ENCODE data around the gene LARP4. TPM values are rescaled to one million over a fixed set of nuclear protein-coding genes. Genes with fewer than 3 reads are reported as not detected.
"Not testable (repeated sequence)": the region's sequence is repeated elsewhere in the genome, so short reads cannot be mapped to it uniquely, and the experiment has no call there.

LARP4 gene
- total RNA-seq, 2 experiments from 2014 or later: 32.9 to 84.1 TPM

DNA sequence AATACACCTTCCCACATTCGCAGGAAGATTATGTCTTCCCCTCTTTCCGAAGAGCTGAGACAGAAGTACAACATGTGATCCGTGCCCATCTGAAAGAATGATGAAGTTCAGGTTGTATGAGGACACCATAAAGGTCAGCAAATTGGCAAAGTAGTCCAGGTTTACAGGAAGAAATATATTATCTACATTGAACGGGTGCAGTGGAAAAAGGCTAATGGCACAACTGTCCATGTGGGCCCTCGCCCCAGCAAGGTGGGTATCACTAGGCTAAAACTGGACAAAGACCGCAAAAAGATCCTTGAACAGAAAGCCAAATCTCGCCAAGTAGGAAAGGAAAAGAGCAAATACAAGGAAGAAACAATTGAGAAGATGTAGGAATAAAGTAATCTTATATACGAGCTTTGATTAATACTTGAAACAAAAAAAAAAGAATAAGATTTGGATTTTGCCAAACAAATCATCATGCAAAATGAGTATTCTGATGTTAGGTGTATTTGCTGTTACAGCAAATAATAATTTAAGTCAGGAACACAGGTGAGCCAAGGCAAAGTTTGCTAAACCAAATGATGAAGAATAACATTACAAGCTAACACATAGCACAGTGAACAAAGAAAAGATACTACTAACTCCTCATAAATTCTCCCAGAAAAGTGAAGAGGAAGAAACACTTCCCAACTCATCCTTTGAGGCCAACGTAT lies 34.8 kb upstream of the LARP4 start:
- no peak for DNase-seq (ENCODE audit: low spot score)
- no peak overlapping the region for H3K27ac ChIP-seq (ENCODE audit: low read depth, low read length, poor library complexity, severe bottlenecking)
- ChIA-PET POLR2A (interaction anchor here (0.8 kb wide), 1 partner anchor 27 kb away, joined by 3 read pairs; no protein-coding TSS in a partner anchor), CTCF (ENCODE audit: unreplicated experiment) (no interaction called here)
- TF ChIP-seq EZH2phosphoT487 (IDR thresholded peaks at IDR 0.05; ENCODE audit: borderline replicate concordance, low read depth, low read length): no peak
- TF ChIP-seq, protein P1, sequence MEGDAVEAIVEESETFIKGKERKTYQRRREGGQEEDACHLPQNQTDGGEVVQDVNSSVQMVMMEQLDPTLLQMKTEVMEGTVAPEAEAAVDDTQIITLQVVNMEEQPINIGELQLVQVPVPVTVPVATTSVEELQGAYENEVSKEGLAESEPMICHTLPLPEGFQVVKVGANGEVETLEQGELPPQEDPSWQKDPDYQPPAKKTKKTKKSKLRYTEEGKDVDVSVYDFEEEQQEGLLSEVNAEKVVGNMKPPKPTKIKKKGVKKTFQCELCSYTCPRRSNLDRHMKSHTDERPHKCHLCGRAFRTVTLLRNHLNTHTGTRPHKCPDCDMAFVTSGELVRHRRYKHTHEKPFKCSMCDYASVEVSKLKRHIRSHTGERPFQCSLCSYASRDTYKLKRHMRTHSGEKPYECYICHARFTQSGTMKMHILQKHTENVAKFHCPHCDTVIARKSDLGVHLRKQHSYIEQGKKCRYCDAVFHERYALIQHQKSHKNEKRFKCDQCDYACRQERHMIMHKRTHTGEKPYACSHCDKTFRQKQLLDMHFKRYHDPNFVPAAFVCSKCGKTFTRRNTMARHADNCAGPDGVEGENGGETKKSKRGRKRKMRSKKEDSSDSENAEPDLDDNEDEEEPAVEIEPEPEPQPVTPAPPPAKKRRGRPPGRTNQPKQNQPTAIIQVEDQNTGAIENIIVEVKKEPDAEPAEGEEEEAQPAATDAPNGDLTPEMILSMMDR (conservative IDR thresholded peaks at IDR 0.05; ENCODE audit: low read length): no peak
- H2AFZ ChIP-seq (ENCODE audit: low read length): no peak overlapping the region
- H3K9me3 ChIP-seq (ENCODE audit: low read length): no peaks in the 10 kb centered on the region
- no peaks in the 10 kb centered on the region for H3K79me2 ChIP-seq (ENCODE audit: insufficient read depth, low read depth, low read length)
- no peak overlapping the region for H3K4me2 ChIP-seq (ENCODE audit: low read length)
- H3K9me2 ChIP-seq (ENCODE audit: insufficient read depth, low read length): no peaks in the 10 kb centered on the region
- no peaks in the 10 kb centered on the region for H3K4me1 ChIP-seq (ENCODE audit: insufficient read depth, low read length, poor library complexity, severe bottlenecking)
- intact Hi-C loops (cut with micrococcal nuclease; ENCODE audit: unreplicated experiment): no loop called here
- no peak overlapping the region for H3K4me3 ChIP-seq (ENCODE audit: low read depth, low read length, poor library complexity, severe bottlenecking)
- H4K20me1 ChIP-seq (ENCODE audit: insufficient read depth, low read length): no peaks in the 10 kb centered on the region
- no TSS peak for BruUV-seq (replicated peaks)
- H3K36me3 ChIP-seq (ENCODE audit: insufficient read depth, low read length): no peaks in the 10 kb centered on the region

DNA sequence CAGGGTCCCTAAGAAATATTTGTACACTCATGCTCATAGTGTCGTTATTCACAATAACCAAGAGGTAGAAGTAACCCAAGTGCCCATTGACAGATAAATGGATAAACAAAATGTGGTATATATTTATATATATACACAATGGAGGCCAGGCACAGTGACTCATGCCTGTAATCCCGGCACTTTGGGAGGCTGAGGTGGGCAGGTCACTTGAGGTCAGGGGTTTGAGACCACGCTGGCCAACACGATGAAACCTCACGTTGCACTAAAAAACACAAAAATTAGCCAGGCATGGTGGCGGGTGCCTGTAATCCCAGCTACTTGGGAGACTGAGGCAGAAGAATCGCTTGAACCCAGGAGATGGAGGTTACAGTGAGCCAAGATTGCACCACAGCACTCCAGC lies 30.0 kb upstream of the LARP4 start:
- H3K9me2 ChIP-seq (ENCODE audit: insufficient read depth, low read length); BruUV-seq (replicated peaks); CTCF ChIA-PET (ENCODE audit: unreplicated experiment); H3K4me3 ChIP-seq (ENCODE audit: low read depth, low read length, poor library complexity, severe bottlenecking); H3K4me1 ChIP-seq (ENCODE audit: insufficient read depth, low read length, poor library complexity, severe bottlenecking); H3K9me3 ChIP-seq (ENCODE audit: low read length); H2AFZ ChIP-seq (ENCODE audit: low read length); POLR2A ChIA-PET; H3K4me2 ChIP-seq (ENCODE audit: low read length); H3K36me3 ChIP-seq (ENCODE audit: insufficient read depth, low read length); H3K79me2 ChIP-seq (ENCODE audit: insufficient read depth, low read depth, low read length); H3K27ac ChIP-seq (ENCODE audit: low read depth, low read length, poor library complexity, severe bottlenecking); intact Hi-C loops (cut with micrococcal nuclease; ENCODE audit: unreplicated experiment); H4K20me1 ChIP-seq (ENCODE audit: insufficient read depth, low read length); DNase-seq (ENCODE audit: low spot score): not testable (repeated sequence)

DNA sequence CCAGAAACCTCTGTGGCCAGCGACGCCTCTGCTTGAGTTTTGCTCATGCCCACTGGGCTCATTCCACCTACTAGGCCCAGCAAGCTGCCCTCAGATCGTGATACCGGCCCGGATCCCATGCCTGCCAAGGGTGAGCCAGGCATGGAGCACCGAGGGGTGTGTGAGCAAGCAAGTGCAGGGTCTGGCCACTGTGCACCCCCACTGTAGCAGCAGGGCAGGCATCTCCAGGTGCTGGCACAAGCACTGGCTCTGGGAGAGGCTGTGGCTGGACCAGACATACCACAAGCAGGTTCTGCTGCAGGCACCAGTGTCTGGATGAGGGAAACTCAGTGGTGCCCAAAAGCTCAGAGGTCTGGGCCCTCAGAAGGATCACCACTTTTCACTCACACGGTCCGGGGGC lies 24.9 kb upstream of the LARP4 start:
- CTCF ChIA-PET (ENCODE audit: unreplicated experiment): no interaction called here
- no peak for DNase-seq (ENCODE audit: low spot score)

More for the DNA sequence above, 24.9 kb upstream of the LARP4 start:
- Histone ChIP-seq H4K20me1 (ENCODE audit: insufficient read depth, low read length) (no peaks in the 10 kb centered on the region), H3K79me2 (ENCODE audit: insufficient read depth, low read depth, low read length) (no peaks in the 10 kb centered on the region), H3K27ac (ENCODE audit: low read depth, low read length, poor library complexity, severe bottlenecking) (no peak overlapping the region), H3K36me3 (ENCODE audit: insufficient read depth, low read length) (no peaks in the 10 kb centered on the region), H3K4me2 (ENCODE audit: low read length) (no peak overlapping the region), H3K4me3 (ENCODE audit: low read depth, low read length, poor library complexity, severe bottlenecking) (no peak overlapping the region), H3K9me3 (ENCODE audit: low read length) (no peaks in the 10 kb centered on the region), H2AFZ (ENCODE audit: low read length) (no peak overlapping the region), H3K9me2 (ENCODE audit: insufficient read depth, low read length) (no peaks in the 10 kb centered on the region), H3K4me1 (ENCODE audit: insufficient read depth, low read length, poor library complexity, severe bottlenecking) (no peaks in the 10 kb centered on the region)
- TF ChIP-seq, protein P1 (conservative IDR thresholded peaks at IDR 0.05; ENCODE audit: low read length): no peak
- no peak for TF ChIP-seq EZH2phosphoT487 (IDR thresholded peaks at IDR 0.05; ENCODE audit: borderline replicate concordance, low read depth, low read length)
- POLR2A ChIA-PET: no interaction called here
- intact Hi-C loops (cut with micrococcal nuclease; ENCODE audit: unreplicated experiment): no loop called here
- BruUV-seq (replicated peaks): no TSS peak
